Thoracic aorta (tissue), 2 donors: ENCODE results near the gene SH3GLB1. TPM values are rescaled to one million over a fixed set of nuclear protein-coding genes. Genes with fewer than 3 reads are reported as not detected.

ENCODE experiments used
- ATAC-seq: fragments of 150-250 bp; one replicate; pipeline ENCODE4 v1.8.0; 2017; ENCODE audit warnings: low read depth; ENCODE audit not compliant: insufficient number of reproducible peaks, low FRiP score
- DNase-seq: peaks from one replicate; pipeline ENCODE4 v3.0.0-alpha.2; 2020; ENCODE audit warnings: low spot score
- H3K27ac ChIP-seq, 2 donors: fragments of 200-600 bp; sonication (generic); 1 replicate in 1 of 2; 2 replicates in 1 of 2; pipeline ENCODE4 v1.5.1; 2016; ENCODE audit warnings: mild to moderate bottlenecking in 2 of 2, moderate library complexity in 2 of 2
- H3K27me3 ChIP-seq: fragments of 200-600 bp; sonication (generic); replicated peaks from 2 replicates; pipeline ENCODE4 v1.6.0; 2016; ENCODE audit warnings: mild to moderate bottlenecking; ENCODE audit not compliant: insufficient read depth
- H3K36me3 ChIP-seq: fragments of 200-600 bp; sonication (generic); one replicate; pipeline ENCODE4 v1.5.1; 2016
- H3K4me1 ChIP-seq, 2 donors: fragments of 200-600 bp; sonication (generic); 1 replicate in 1 of 2; 2 replicates in 1 of 2; pipeline versions ENCODE4 v1.5.1 to v1.6.0; 2016; ENCODE audit warnings: low read depth in 2 of 2, mild to moderate bottlenecking in 1 of 2; ENCODE audit not compliant: control insufficient read depth in 1 of 2
- H3K4me3 ChIP-seq: fragments of 200-600 bp; sonication (generic); 2 replicates; pipeline ENCODE4 v1.5.1; 2016; ENCODE audit warnings: mild to moderate bottlenecking
- H3K9me3 ChIP-seq: fragments of 200-600 bp; sonication (generic); 2 replicates; pipeline ENCODE4 v1.5.1; 2016
- total RNA-seq, 2 donors: library from RNA; depleted of rRNA; stranded (reverse); fragments of >200 nt; gene quantifications; one replicate each; pipeline versions ENCODE4 v1.1.0 to v1.2.3, GENCODE V29; 2016
- TF ChIP-seq, protein P1 (sequence below): fragments of 200-600 bp; sonication (generic); IDR thresholded peaks from one replicate; pipeline ENCODE4 v1.5.1; 2019; ENCODE audit warnings: antibody characterized with exemption

SH3GLB1 gene
- total RNA-seq, 2 donors from 2014 or later: 49.1 to 69.6 TPM

DNA sequence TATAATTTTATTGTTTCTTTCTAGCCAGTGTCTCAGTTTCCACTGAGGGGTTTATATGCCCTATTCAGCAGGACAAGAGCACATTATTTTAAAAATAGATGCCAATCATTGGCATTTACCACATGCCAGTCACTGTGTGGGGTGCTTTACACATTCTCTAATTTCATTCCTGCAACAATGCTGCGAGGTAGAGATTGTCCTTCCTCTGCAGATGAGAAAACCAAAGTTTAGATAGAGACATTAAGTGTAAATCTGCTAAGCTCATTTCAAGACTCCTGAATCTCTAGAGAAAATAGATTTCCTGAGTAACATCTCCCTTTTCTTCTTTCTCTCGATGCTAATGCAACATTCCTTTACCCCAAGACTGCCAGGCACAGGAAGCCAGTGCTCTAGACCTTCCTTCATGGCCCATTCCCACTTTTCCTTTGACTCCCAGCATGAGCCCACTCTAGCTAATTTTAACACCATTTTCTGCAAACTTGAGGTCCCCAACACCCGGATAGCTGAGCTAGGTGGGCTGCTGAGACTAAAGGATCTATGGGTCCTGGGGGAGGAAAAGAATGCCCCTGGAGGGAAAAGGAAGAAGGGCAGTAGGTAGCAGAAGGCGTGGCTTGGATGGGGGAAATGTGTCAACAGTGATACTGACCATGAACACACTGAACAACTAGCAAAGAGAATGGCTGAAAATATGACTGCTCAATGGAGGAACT lies 50.0 kb downstream of the SH3GLB1 start:
- DNase-seq (no peak), ATAC-seq (no peak)
- H3K36me3 ChIP-seq: no peaks in the 10 kb centered on the region

DNA sequence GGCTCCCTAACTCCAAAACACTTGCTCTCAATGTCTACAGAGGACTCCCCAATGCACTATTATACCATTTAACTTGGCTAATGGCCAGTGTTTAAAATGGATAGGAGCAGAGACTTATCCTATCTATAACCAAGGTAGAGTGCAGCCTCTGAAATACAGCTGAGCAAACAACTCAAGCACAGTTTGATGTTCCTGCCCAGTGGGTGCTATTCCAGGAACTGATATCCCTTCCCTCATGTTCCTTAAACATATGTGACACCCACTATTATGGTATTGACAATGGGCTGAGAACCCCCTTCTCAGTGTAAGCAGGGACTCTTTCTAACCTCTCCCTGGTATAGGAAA lies 51.7 kb downstream of the SH3GLB1 start:
- Histone ChIP-seq H3K36me3 (no peaks in the 10 kb centered on the region), H3K9me3 (no peaks in the 10 kb centered on the region), H3K27ac (no peak overlapping the region), H3K4me3 (no peak overlapping the region), H3K27me3 (no peaks in the 10 kb centered on the region), H3K4me1 (peaks cover 7 to 10% of the 10 kb centered on the region in 2 donors)
- ATAC-seq (no peak), DNase-seq (no peak)
- TF ChIP-seq, protein P1, sequence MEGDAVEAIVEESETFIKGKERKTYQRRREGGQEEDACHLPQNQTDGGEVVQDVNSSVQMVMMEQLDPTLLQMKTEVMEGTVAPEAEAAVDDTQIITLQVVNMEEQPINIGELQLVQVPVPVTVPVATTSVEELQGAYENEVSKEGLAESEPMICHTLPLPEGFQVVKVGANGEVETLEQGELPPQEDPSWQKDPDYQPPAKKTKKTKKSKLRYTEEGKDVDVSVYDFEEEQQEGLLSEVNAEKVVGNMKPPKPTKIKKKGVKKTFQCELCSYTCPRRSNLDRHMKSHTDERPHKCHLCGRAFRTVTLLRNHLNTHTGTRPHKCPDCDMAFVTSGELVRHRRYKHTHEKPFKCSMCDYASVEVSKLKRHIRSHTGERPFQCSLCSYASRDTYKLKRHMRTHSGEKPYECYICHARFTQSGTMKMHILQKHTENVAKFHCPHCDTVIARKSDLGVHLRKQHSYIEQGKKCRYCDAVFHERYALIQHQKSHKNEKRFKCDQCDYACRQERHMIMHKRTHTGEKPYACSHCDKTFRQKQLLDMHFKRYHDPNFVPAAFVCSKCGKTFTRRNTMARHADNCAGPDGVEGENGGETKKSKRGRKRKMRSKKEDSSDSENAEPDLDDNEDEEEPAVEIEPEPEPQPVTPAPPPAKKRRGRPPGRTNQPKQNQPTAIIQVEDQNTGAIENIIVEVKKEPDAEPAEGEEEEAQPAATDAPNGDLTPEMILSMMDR: no peak

More for the DNA sequence above, 50.0 kb downstream of the SH3GLB1 start:
- no peak overlapping the region for H3K4me3 ChIP-seq
- H3K9me3 ChIP-seq: no peaks in the 10 kb centered on the region
- TF ChIP-seq, protein P1: no peak
- H3K27me3 ChIP-seq: no peaks in the 10 kb centered on the region
- H3K4me1 ChIP-seq: peaks cover 7 to 10% of the 10 kb centered on the region in 2 donors
- no peak overlapping the region for H3K27ac ChIP-seq

DNA sequence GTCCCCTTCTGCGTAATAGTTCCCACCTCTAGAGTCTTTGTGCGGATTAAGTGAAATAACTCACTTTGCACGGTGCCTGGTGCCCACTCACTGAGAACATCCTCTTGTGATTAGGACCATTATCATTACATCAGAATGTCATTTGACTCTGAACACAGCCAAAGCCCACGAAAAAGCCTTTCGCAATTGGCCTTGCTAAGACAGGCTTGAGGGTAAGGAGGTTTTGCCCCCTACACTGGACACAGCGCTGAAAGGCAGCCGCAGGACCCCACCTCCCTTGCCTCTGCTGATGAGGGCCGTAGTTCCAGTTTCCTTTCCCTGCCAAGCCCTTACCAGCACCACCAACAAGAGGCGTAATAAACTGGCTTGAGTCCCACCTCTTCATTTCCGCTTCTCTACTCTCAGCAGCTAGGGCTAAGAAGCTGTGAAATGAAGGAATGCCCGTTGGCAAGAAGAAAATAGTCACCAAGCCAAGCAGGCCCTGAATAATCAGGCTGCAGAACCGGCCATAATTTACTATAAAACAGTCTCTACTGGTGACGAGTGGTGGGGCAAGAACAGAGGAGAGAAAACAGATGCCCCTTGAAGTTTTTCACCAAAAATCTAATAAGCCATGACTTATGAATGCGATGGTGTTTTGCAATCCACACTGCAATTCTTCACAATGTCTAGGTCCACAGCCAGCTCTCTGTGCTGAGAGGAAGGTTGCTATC lies 53.1 kb downstream of the SH3GLB1 start:
- peak overlapping the region; percentile 53 for H3K4me3 ChIP-seq
- H3K4me1 ChIP-seq: peaks cover 7 to 10% of the 10 kb centered on the region in 2 donors
- no peaks in the 10 kb centered on the region for H3K36me3 ChIP-seq
- TF ChIP-seq, protein P1: no peak
- H3K27ac ChIP-seq: peak overlapping the region; percentile 71 to 72
- no peaks in the 10 kb centered on the region for H3K9me3 ChIP-seq
- H3K27me3 ChIP-seq: no peaks in the 10 kb centered on the region
- DNase-seq (no peak), ATAC-seq (peak; percentile 79)

DNA sequence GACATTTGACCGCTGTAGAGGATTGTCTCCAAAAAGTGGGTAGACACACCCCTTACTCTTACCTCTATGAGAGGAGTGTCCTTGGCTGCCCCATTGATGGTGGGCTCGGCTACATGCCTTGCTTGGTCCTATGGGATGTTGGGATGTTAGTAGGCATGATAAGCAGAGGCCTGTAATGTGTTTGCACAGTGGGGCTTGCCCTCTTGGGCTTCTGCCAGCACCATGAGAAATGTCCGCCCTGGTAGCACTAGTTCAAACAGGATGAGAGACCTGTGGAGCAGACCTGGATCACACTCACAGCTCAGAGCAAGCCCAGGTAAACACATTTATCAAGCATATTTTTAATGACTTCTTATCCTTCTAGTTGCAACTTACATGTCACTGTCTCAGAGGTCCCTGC lies 54.2 kb downstream of the SH3GLB1 start:
- no peak for ATAC-seq

DNA sequence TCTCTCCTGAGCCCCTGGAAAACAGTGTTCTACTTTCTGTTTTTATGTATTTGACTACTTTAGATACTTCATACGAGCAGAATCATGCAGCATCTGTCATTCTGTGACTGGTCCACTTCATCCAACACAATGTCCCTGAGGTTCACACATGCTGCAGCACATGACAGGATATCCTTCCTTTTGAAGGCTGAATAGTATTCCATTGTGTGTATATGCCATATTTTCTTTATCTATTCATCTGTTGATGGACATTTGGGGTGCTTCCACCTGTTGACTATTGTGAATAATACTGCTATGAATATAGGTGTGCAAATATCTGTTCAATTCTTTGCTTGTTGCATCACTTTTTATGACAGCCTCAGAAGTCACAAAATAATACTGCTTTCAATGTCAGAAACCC lies 55.8 kb downstream of the SH3GLB1 start:
- no peak overlapping the region for H3K4me3 ChIP-seq
- DNase-seq: no peak

More for the DNA sequence above, 54.2 kb downstream of the SH3GLB1 start:
- TF ChIP-seq, protein P1: no peak
- Histone ChIP-seq H3K4me3 (no peak overlapping the region), H3K9me3 (no peaks in the 10 kb centered on the region), H3K27ac (peak overlapping the region in 1 of 2 donors; percentile 72), H3K27me3 (no peaks in the 10 kb centered on the region), H3K36me3 (no peaks in the 10 kb centered on the region), H3K4me1 (peaks cover 7 to 10% of the 10 kb centered on the region in 2 donors)
- no peak for DNase-seq

More for the DNA sequence above, 55.8 kb downstream of the SH3GLB1 start:
- TF ChIP-seq, protein P1: no peak
- H3K4me1 ChIP-seq: peaks cover 7 to 10% of the 10 kb centered on the region in 2 donors
- H3K27ac ChIP-seq: no peak overlapping the region
- H3K36me3 ChIP-seq: no peaks in the 10 kb centered on the region
- no peaks in the 10 kb centered on the region for H3K27me3 ChIP-seq
- ATAC-seq: no peak
- H3K9me3 ChIP-seq: no peaks in the 10 kb centered on the region
